Mesenteric fat pad (tissue), 1 donor: ENCODE data around the gene SLC6A13. TPM values are rescaled to one million over a fixed set of nuclear protein-coding genes. Genes with fewer than 3 reads are reported as not detected.
A peak's percentile ranks its signal among the peaks of the same experiment; 100 is the strongest.

Source experiments
- DNase-seq: peaks from one replicate; pipeline ENCODE4 v3.0.0-alpha.2; 2020; ENCODE audit warnings: low spot score
- total RNA-seq: library from RNA; stranded (reverse); fragmentation: NEBNext Ultra II Directional; extraction: Animal tissue kit (Norgen Biotek cat#: 25700); gene quantifications from one replicate; pipeline ENCODE4 v1.2.1, GENCODE V29; 2021
- donor health status: DM: yes; HTN: yes; CAD: no.

The SLC6A13 gene
- total RNA-seq, 1 donor from 2014 or later = not detected

DNA sequence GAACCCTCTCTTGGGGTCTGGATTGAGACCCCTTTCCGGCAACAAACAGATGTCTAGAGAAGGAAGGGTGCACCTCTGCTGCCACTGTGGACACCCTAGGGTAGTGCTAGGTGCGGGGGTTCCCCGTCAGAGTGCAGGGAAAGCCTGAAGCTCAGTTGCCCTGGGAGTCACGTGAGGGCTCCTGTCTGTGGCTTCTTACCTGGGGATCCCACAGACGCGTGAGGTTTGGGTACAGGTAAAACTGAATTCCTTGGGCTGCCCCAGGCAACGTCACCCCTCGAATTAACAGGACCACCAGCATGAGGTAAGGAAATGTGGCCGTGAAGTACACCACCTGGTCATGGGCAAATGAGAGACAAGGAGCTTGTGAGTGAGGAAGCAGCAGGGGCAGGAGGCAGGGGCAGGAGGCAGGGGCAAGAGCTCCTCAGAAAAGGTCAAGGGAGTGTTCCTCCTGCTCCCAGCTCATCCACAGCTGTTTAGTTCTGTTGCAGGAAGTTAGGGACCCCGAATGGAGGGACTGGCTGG lies 27.7 kb downstream of the SLC6A13 start:
- peak; percentile 71 for DNase-seq

DNA sequence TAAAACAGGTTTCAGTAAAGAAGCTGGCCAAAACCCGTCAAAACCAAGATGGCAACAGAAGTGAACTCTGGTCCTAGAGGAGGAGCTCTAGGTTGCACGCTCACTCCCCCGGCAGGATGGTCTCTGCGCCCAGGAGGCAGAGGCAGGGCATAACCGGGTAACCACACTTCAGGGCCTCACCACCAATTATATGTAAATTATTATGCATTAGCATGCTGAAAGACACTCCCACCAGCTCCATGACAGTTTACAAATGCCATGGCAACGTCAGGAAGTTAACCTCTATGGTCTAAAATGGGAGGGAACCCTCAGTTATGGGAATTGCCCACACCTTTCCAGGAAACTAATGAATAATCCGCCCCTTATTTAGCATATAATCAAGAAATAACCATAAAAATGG lies 28.6 kb downstream of the SLC6A13 start:
- DNase-seq = peak; percentile 30

DNA sequence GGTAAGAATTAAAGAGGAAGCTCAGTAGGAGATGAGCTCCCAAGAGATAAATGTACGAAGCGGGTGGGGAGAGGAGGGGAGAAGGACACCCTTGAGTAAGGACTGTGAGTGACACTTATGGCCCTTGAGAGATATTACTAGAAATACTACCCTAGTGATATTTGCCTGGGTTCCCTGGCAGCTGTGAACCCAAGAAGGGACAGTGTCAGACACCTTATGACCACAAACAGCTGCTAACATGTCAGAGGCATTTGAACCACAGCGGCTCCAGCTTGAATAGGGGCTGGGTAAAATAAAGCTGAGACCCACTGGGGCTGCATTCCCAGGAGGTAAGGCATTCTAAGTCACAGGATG lies 29.0 kb downstream of the SLC6A13 start:
- DNase-seq = no peak

GRCh38 chr12:232731-233614 lies 29.7 kb downstream of the SLC6A13 start:
- DNase-seq = peak; percentile 77

GRCh38 chr12:230925-231671 lies 31.5 kb downstream of the SLC6A13 start:
- DNase-seq = peak; percentile 35

DNA sequence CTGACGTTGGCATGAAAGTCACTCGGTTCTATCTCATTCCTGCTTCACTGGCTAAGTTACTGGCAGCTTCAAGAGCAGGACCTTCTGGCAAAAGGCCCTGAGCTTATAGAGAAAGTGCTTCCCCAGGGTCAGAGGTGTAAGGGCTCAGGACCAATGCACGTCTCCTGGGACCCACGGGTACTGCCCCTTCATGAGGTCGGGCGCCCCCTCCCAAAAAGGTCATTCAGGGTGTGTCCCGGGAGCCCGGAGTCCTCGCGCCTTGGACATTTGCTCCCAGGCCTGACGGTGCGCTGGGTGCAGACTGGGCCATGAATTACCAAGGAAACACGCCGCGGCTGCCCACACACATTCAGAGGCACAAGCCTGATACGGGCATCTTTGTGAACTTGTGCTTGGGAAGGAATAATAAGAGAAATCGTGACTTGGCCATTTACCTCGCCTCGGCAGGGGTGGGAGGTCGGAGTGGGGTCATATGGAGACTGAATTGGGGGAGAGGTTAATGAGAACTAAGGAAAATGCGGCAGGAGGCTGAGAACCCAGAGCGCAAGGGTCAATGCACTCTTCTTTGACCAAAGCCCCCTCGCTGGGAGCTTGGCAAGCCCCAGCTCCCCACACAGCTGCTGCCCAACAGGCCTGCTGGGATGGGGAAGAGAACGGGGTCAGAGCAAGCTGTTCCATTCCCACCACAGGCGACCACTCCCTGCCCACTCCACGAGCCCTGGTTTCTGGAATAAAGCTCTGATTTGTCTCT lies 33.0 kb downstream of the SLC6A13 start:
- DNase-seq = peak; percentile 87

- DNase-seq = peak; percentile 22
Observed at GRCh38 chr12:228846-229200, 33.8 kb downstream of the SLC6A13 start.

DNA sequence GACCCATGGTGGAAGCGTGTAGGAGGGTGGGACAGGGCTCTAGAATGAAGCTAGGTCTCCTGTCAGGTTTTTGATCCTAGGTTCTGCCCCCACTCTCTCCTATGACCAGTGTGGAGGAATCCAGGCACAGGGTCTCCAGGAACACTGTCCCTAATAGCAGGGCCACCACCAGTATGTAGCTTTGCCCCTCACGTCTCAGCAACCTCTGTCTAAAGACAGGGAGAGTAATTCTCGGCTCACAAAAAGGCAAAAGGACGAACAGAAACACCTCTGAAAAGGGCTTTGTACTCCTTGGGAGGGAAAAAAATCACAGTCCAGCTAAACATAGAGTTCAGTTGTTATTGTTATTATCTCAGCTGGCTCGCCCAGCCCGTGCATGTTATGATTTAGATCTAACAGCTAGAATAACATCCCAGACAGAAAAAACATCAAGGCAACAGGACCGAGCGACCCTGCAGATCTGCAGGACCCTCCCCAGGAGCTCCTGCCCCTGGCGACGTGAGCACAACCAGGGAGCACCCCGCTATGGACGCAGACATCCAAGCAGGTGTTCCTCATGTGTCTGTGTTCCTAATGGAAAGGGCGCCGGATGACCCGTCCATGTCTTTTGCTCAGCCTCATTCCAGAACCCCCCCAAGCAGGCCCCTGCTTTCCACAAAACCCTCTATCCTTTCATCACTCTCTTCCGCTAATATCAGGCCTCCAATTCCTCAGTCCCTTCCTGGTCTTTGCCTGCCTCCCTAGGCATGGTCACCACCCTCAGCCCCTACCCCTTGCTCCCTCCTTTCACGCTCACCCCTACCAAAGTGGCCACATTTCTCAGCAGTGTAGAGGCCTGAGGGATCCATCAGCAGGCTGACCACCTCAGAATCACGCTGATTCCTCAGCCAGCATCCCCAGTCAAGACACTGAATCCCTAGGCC lies 34.5 kb downstream of the SLC6A13 start:
- peak; percentile 67 for DNase-seq

DNA sequence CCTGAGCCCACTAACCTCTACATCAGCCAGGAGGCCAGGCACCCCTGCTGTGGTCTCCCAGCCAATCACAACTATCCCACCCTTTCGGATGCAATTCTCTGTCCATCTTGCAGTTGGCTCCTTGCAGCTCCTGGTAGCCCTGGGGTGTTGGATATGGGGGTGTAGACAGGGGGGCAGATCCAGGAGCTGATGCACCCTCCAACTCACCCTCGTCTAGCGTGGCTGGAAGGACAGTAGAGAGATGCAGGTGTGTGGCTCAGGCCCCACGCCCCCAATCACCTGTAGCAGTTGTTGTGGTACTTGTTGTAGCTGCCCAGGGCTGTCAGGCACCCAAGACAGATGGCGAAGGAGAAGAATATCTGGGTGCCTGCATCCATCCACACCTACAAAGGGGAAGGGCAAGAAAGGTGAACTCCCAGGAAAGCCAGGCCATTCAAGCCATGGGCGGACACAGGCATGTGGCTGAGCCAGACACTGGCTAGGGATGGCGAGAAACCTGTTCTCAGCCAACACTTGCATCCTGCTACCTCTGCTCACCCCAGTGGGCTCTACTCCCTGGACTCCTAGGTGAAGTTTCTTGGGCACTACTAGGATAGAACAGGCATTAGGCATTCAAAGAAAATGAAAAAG lies 35.2 kb downstream of the SLC6A13 start:
- DNase-seq = peak; percentile 76

DNA sequence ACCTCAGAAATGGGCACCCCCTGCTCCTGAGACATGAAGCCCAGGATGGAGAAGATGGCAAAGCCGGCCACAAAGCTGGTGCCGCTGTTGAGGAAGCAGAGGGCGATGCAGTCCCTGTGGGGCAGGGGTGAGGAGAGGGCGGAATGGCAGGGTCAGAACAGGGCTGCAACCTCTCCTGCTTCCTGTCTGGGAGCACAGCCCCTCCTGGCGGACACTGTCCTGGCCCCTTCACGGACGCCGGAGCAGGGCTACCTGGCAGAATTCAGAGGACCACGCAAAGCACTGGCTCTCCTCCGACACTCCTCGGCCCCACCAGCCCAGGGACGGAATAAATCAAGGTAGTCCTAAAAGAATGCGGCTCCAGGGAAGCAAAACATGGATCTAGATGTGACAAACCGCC lies 36.2 kb downstream of the SLC6A13 start:
- peak; percentile 81 for DNase-seq

GRCh38 chr12:225012-225411 lies 37.6 kb downstream of the SLC6A13 start:
- DNase-seq = peak; percentile 75

GRCh38 chr12:224330-224729 lies 38.3 kb downstream of the SLC6A13 start:
- no peak for DNase-seq

GRCh38 chr12:223841-224240 lies 38.8 kb downstream of the SLC6A13 start:
- no peak for DNase-seq

DNA sequence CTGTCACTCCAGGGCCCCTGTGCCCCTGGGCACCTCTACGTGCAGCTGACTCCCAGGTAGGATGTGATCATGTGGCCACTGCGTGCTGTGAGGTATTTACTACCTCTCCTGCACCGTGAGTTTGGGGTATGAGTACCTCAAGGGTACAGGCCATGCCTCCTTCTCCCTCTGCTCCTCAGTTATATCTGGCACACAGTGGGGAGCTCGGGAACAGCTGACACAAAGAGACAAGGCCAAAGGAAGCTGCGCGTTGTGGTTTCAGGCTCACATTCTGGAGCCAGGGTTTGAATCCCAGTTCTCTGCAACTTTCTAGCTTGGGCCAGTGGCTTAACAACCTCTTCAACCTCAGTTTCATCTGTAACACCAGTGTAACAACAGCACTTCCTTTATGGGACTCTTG lies 40.9 kb downstream of the SLC6A13 start:
- no peak for DNase-seq

DNA sequence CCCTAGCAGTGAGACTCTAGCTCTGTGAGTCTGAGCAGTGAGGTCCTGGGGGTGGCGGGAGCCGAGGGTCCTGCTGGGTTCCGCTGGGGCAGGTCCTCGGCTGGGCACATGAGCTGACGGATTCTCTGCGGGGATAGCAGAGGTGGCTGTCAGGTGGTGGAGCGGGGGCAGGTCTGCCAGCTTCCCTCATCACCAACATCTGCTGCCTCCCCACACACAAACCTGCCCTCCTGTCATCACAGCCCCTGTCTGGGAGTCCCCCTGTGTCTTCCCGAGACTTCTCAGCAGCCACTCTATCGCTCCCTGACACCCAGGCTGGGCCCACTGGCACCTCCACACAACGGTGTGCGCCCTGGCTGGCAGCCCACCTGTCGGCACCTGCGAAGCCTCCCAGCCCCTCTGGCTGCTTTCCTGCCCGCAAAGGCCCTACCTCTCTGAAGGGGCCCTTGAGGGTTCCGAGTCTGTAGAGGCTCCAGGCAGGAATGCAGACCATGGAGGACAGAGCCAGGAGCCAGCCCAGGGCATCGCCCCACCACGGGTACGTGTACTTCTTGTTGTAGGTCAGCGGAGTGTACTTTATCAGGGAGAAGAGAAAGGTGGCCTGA lies 41.6 kb downstream of the SLC6A13 start:
- DNase-seq = no peak

GRCh38 chr12:220491-220890 lies 42.1 kb downstream of the SLC6A13 start:
- DNase-seq = no peak

- no peak for DNase-seq
Observed at GRCh38 chr12:219891-220352, 42.7 kb downstream of the SLC6A13 start.

- DNase-seq = no peak
Observed at GRCh38 chr12:218728-219590, 43.7 kb downstream of the SLC6A13 start.

- no peak for DNase-seq
Observed at GRCh38 chr12:218221-218620, 44.4 kb downstream of the SLC6A13 start.
